Stimulated activated CD8-positive, alpha-beta memory T cell treated with anti-CD3 and anti-CD28 coated beads, Interleukin-12 subunit alpha, Interleukin-12 subunit beta, amount 100 ng/mL, for 24 hours (primary cell): ENCODE data around the gene ARHGAP19.
A peak's percentile ranks its signal among the peaks of the same experiment; 100 is the strongest.

Experiments
- DNase-seq: peaks from one replicate; pipeline ENCODE4 v3.0.0-alpha.2; 2020; ENCODE audit errors: extremely low read depth

ARHGAP19 gene

GRCh38 chr10:97228775-97229157 lies 63.7 kb downstream of the ARHGAP19 start:
- DNase-seq: no peak

- no peak for DNase-seq
Measured at GRCh38 chr10:97228130-97228774, 64.2 kb downstream of the ARHGAP19 start.

GRCh38 chr10:97226398-97226797 lies 66.0 kb downstream of the ARHGAP19 start:
- no peak for DNase-seq

DNA sequence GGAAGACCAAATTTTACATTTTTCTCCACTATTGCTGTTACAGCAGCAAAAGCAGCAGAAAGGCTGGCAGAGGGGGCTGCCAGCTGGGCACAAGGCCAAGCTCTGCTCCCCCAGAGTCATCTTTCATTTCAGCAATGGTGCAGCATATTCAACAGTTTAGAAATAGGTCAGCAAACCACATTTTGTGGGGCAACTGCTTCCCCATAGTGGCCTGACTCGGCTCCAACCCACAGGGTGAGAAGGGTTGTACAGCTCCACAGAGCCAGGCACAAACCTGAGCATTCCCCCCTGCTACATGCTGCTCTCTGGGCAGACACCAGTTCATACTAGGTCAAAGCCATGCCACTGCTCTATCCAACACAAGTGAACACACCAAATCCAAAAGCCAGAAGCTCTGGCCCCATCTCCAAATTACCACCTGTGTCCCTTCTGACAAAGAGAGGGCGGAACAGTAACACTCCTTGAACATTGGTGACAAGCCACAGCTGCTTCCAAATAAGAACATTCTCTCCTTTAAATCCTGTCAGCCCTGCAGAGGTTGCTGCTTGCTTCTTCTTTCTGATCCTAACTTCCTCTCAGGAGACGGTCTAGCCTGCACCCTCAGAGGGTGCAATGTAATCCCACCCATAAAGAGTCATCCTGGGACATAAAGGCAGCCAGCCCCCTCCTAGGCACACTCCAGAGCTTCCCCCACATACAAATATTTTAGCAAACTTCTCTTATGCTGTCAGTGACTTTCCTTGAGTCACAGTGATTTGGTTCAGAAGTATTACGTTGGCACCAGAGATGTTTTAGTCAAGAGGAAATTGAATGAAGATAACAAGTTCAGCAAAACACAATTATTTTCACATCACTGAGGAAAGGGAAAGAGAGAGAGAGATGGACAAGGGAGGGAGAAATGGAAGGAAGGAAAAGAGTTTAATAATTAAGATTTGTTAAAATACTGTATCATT lies 67.7 kb downstream of the ARHGAP19 start:
- DNase-seq: no peak

GRCh38 chr10:97222326-97222961 lies 70.0 kb downstream of the ARHGAP19 start:
- no peak for DNase-seq

DNA sequence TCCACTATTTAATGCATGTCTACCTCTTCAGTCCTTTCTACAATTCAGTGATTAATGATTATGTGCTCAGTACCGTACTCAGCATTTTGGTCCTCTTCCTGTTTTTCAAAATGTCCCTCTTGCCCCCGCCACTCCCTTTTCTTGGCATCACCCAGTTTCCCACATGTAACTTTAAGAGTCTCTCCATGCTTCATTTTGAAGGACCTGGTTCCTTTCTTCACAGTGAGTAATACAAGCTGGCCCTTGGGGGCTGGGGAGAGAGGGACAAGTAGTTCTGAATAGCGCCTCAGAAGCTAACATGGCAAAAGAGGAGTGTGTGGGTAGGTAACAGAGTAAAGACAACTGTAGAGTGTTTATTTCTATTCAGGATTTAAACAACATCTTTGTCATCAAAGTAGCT lies 72.1 kb downstream of the ARHGAP19 start:
- no peak for DNase-seq

DNA sequence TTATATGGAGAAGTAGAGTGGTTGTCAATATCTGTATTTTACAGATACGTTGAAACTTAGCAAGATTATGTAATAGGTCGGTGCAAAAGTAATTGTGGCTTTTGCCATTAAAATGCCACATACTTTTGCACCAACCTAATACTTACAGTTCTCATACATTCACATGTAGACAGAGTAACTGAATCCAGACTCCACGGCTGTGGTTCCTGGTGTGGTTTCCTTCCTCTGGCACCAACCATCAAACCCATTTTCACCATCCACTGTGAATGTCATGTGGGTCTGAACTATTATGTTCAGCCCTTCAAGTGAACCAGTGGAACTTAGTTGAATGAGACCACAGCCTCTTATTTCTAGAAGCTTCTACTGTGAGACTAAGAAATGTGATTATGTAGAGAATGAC lies 75.1 kb downstream of the ARHGAP19 start:
- DNase-seq: no peak

DNA sequence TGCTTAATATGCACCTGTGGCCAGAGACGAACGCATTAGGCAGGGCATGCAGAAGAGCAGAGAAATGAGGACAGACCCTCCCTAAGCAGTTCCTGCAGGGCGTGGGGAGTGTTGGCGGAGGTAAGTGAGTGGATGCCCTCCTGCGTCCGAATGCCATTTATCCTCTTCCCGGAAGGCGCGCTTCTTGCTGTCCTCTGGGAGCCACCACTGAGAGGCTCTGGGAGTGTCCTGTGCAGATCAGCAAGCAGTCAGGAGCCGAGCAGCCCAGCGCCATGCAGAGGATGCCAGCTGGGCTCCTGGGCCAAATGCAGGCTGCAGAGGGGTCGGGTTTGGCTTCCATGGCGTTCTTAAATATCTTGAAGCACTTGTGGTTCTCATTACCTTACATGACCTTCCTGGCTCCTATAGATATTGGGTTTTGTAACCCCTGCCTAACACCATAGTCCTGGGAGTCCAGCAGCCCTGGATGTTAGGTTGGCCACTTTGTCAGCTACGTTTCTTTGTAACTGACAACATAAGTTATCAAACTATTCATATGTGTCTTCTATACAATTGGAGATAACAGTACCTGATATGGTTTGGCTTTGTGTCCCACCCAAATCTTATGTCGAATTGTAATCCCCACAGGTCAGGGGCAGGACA lies 76.7 kb downstream of the ARHGAP19 start:
- no peak for DNase-seq

DNA sequence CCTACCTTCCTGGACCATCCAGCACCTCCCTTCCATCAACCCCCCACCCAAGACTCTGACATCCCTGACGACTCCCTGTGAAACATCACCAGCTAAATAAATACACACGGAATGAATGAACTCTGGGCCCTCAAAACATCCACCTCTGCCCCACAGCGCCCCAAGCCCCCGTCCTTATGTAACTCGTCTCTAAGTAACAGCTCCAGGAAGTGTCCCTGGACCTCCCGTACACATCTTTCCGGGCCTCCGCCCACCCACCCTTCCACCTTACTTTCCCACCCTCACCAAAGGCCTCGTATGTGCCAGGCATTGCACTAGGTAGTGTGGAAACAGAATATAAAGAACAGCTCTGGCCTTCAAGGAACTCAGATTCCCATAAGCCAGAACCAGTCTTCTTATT lies 79.0 kb downstream of the ARHGAP19 start:
- no peak for DNase-seq

DNA sequence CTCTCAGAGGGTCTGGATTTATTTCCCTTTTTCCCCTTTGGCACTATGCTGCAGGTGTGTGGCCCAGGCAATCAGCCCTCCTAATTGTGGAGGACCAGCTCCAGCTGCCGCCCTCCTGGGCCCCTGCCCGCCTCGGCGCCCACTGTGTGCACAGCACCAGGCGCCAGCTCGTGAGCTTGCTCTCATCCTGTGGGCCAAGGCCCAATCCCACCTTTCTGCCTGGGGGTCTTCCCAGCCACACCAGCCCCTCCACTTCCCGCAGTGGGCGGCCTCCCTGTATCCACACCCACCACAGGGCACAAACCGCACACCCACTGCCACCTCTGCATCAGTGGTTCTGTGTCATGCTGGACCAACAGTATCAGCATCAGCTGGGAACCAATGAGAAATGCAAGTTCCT lies 81.2 kb downstream of the ARHGAP19 start:
- DNase-seq: no peak

- no peak for DNase-seq
Measured at GRCh38 chr10:97210543-97210960, 81.9 kb downstream of the ARHGAP19 start.

GRCh38 chr10:97207756-97208346 lies 84.6 kb downstream of the ARHGAP19 start:
- DNase-seq: no peak

- no peak for DNase-seq
Measured at GRCh38 chr10:97207131-97207530, 85.3 kb downstream of the ARHGAP19 start.

DNA sequence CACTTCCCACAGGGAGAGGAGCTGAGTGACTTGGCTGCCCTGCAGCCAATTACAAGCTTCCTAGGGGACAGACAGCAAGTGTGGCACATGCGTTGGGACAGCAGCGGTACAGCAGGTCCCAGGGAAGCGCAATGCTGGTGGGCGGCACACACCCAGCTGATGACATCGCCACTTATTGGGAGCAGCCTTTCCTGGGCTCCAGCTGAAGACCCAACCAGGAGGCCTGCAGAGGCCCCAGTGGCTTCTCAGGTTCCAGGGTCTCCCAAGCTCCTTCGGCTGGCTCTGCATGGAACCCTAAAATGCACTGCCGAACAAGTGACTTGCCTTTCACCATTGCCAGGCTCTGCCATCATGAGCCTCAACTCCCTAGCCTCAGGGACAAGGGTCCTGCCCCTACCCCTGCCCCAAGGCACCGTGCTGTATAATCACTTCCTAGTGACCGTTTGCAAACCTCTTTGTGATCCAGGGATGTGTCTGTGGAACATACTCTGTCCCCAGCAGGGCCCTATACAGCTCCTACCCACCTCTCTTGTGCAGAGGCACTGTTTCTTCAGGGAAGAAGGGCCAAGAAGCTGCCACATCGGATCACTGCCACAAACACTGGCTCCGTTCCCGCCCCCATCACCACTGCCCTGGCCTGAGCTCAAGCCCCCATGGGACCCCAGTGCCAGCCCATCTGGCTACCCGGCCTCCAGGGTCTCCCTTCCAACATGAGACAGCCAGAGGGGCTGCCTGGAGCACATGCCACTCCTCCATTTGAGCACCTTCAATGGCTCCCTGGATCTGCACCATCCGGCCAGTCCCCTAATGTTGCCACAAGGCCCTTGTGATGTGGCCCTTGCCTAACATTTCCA lies 87.4 kb downstream of the ARHGAP19 start:
- DNase-seq: no peak

- DNase-seq: no peak
Measured at GRCh38 chr10:97203220-97203619, 89.2 kb downstream of the ARHGAP19 start.

- no peak for DNase-seq
Measured at GRCh38 chr10:97200616-97201015, 91.8 kb downstream of the ARHGAP19 start.

DNA sequence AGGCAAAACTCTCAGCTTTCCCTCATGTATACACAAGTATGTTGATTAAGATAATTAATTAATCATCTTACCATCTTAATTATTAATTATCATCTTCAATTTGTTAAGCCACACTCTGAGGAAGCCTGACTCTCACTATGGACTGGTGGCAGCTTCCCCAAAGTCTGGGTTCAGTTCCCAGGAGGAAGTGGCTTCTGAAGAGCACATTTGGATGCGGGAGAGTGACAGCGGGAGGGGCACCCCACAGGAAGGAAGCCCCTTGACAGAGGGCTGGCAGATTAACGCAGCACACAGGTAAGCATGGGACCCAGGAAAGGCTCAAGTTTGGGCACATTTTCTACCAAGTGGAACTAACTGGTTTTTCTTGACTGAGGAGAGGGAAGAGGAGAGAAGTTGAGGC lies 93.3 kb downstream of the ARHGAP19 start:
- no peak for DNase-seq

DNA sequence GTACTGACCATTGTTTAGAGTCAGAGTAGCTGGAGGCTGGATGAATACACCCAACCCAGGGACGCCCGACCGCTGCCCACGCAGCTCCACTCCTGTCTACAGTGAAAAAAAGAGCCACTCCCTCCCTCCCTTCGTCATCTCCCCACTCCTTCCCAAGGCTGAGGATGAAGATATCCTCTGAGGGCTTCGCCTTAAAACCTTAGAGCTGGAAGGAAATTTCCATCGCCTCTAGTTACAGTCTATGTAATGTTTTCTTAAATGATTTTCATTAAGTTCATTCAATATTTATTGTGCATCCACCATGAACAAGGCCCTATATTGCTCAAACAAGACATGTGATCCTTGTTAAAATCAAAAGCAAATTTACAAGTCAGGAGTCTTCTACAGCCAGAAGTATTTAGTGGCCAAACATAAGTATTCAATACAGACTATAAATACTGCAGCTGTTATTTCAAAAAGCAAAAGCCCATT lies 95.4 kb downstream of the ARHGAP19 start:
- DNase-seq: no peak

GRCh38 chr10:97196223-97197029 lies 96.0 kb downstream of the ARHGAP19 start:
- DNase-seq: peak; percentile 28

GRCh38 chr10:97195706-97196222 lies 96.7 kb downstream of the ARHGAP19 start:
- DNase-seq: no peak
